Ureter (tissue), 1 donor: ENCODE data around the gene GPD1. TPM values are rescaled to one million over a fixed set of nuclear protein-coding genes. Genes with fewer than 3 reads are reported as not detected.

Source experiments
- DNase-seq: peaks from one replicate; pipeline ENCODE4 v3.0.0-alpha.2; 2020; ENCODE audit warnings: low spot score
- total RNA-seq: library from RNA; stranded (reverse); gene quantifications from one replicate; pipeline ENCODE4 v1.2.4, GENCODE V29; 2023
- donor health status: DM: yes; HTN: yes; CAD: no.

The GPD1 gene
- total RNA-seq, 1 donor from 2014 or later: 1.7 TPM

- DNase-seq: no peak
Observed at GRCh38 chr12:50101663-50102062, 2.1 kb upstream of the GPD1 start.

- no peak for DNase-seq
Observed at GRCh38 chr12:50102131-50102531, 1.7 kb upstream of the GPD1 start.

GRCh38 chr12:50102646-50103309 lies 1.0 kb upstream of the GPD1 start:
- DNase-seq: no peak

DNA sequence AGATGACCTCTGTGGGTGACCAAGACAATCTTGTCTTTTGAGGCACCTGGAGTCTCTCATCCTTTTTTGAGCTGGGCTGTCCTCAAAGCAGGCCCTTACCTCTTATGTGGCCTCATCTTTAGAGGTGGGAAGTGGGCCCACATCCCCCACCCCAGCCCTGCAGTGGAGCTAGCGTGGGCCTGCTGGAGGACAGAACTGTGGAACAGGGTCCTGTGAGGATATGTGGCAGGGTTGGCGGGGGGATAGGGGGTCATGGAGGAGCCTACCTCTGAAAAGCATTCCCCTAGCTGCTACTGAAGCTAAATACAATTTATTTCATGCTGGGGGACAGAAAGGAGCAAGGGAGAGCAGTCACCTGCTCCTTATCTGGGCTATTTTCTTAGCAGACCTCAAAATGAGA lies 457 bp upstream of the GPD1 start:
- no peak for DNase-seq

GRCh38 chr12:50104417-50105366 lies 884 bp downstream of the GPD1 start:
- DNase-seq: no peak

DNA sequence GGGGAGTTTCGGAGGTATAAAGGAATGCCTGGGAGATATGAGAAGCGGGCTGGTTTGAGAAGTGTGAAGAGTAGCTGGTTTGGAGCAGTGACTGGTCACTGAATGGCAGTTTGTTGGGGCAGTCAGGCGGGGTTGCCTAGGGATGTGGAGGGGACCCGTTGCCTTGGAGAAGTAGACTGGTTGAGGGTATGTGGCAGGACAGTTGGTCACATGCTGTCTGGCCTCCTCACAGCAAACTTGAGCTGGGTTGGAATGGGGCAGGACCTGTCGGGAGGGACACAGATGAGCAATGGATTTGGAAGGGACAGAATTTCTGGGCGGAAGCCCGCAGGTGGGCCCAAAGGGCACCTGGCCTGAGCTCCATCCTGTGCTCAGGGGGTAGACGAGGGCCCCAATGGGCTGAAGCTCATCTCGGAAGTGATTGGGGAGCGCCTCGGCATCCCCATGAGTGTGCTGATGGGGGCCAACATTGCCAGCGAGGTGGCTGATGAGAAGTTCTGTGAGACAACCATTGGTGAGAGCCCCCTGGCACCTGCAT lies 2.2 kb downstream of the GPD1 start:
- DNase-seq: no peak

GRCh38 chr12:50106907-50107306 lies 3.1 kb downstream of the GPD1 start:
- no peak for DNase-seq

DNA sequence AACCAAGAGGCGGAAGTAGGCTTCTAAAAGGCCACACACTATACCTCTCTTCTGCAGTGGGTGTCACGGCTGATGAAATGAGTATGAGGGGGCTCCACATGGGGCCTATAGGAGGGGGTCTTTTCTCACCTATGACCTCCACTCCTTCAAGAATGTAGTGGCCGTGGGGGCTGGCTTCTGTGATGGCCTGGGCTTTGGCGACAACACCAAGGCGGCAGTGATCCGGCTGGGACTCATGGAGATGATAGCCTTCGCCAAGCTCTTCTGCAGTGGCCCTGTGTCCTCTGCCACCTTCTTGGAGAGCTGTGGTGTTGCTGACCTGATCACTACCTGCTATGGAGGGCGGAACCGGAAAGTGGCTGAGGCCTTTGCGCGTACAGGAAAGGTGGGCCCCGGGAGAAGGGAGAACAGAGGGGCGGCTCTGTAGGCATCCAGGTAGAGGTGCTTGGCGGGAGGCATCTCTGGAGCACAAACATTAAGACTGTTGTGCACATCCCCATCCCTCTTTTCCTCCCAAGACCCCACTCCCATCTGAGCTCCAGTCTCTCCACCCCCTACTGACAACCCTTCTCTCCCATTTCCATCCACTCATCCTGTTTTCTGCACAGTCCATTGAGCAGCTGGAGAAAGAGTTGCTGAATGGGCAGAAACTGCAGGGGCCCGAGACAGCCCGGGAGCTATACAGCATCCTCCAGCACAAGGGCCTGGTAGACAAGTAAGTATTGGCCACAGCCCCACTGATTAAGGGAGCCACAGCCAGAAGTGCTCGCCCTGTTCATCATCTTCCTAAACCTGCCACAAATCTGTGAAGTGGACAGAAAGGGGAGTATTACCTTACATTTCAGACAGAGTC lies 3.8 kb downstream of the GPD1 start:
- no peak for DNase-seq

DNA sequence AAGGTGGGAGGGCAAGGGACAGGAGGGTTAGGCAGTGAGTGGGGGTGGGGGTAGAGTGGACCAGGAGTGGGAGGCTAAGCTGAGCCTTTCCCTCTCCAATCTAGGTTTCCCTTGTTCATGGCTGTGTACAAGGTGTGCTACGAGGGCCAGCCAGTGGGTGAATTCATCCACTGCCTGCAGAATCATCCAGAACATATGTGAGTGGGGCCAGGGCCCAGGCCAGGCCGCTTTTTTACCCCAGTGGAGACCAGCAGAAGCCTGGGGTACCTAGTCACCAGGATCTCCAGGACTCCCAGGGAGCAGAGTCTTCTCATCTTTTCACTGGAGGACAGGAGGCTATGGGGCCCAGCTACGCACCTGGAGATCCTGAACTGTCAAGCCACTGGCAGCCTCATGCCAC lies 5.5 kb downstream of the GPD1 start:
- DNase-seq: no peak

GRCh38 chr12:50110127-50110761 lies 6.4 kb downstream of the GPD1 start:
- DNase-seq: peak; percentile 62

- peak; percentile 69 for DNase-seq
Observed at GRCh38 chr12:50110762-50111351, 7.0 kb downstream of the GPD1 start.

DNA sequence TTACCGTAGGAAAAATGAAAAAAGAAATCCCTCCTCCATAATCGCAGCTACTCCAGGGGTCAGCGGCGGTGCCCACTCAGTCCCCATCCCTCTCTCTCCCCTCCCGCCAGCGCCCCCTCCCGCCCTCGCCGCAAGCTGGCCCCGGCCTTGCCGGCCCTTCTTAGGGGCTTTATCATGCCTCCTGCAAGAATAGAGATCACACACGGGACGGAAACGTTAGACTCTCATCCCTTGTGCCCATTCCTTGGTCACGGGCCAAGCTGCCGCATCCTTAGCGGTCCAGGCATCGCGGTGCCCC lies 7.5 kb downstream of the GPD1 start:
- DNase-seq: no peak

GRCh38 chr12:50111693-50112455 lies 8.1 kb downstream of the GPD1 start, which contains the start of gene COX14:
TSS of gene COX14 (plus strand) at chr12:50112236. CDS start at chr12:50120044, 7,808 bp downstream.
- peak; percentile 99 for DNase-seq

- peak; percentile 66 for DNase-seq
Observed at GRCh38 chr12:50112456-50113218, 8.8 kb downstream of the GPD1 start.

- DNase-seq: no peak
Observed at GRCh38 chr12:50117057-50117622, 13.3 kb downstream of the GPD1 start.

DNA sequence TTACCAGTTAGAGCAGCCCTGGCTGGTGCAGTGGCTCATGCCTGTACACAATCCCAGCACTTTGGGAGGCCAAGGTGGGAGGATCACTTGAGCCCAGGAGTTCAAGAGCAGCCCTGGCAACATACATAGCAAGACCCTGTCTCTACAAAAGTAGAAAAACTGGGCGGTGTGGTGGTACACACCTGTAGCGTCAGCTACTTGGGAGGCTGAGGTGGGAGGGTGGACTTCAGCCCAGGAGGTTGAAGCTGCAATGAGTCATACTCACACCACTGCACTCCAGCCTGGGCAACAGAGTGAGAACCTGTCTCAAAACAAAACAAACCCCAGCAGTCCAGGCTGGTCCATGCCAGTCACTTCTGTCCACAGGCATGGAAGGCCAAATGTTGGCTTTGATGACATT lies 15.6 kb downstream of the GPD1 start:
- no peak for DNase-seq

DNA sequence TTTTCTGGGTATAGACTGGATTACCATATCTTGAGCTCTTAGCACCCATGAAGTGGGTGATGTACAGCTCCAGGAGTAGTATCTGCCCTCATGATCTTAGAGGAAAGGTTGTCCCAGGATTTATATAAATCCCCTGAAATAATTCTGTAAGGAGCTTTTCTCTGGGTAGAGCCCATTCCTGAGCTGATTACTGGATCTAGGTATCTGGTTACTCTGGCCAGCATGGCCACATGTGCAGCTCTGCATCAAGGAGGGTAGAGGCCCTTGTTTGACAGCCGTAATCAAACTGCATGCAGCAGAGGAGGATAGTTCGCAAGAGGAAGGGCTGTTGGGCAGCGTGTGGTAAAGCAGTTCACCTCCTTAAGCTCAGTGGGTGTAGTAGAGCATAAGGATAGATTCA lies 16.7 kb downstream of the GPD1 start:
- no peak for DNase-seq

DNA sequence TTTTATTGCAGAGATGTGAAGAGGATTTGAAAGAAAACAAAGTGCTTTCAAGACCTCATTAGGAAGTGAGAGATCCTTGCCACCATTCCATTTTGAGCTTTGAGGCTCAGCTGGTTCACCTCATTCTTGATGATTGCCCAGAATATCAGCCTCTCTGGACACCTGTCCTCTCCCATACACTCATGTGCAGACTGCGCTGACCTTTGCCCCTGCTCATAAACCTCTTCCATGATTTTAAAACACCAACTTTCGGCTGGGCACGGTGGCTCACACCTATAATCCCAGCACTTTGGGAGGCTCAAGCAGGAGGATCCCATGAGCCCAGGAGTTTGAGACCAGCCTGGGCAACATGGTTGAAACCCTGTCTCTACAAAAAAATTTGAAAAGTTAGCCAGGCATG lies 17.1 kb downstream of the GPD1 start:
- DNase-seq: no peak

DNA sequence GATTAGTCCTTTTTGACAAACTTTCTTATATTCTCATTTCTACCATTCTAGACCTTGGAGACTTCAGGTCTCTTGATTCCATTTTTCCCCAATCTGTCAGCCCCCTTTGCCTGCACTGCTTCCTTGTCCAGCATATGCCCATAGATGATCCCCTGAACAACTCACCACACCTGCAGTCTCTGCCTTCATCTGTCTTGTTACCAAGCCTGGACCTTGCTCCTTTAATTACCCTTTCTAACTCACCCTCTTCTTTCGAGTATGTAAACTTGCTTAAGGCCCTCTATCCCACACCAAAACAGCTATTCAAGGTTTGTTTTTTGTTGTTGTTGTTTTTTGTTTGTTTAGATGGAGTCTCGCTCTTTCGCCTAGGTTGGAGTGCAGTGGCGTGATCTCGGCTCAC lies 17.8 kb downstream of the GPD1 start:
- DNase-seq: no peak
